Measurements from ENCODE around the gene PLCH1. TPM values are rescaled to one million over a fixed set of nuclear protein-coding genes. Genes with fewer than 3 reads are reported as not detected.

PLCH1 gene
- total and polyA plus RNA-seq, 9 donors, result 0.39 to 1.2 (median 0.53) TPM

GRCh38 chr3:155496206-155496605, 248.7 kb downstream of the PLCH1 start:
- H3K27ac ChIP-seq (ENCODE audit: low read length), result no peak overlapping the region
- no peaks in the 10 kb centered on the region for H3K36me3 ChIP-seq (ENCODE audit: control insufficient read depth, insufficient read depth, low read length)
- H3K4me3 ChIP-seq (ENCODE audit: low read length), result no peak overlapping the region
- H3K4me1 ChIP-seq (ENCODE audit: control insufficient read depth, insufficient read depth, low read length), result no peaks in the 10 kb centered on the region
- no peak for DNase-seq
- H3K9me3 ChIP-seq (replicated peaks; ENCODE audit: control insufficient read depth, low read depth, low read length), result no peaks in the 10 kb centered on the region
- no peaks in the 10 kb centered on the region for H3K27me3 ChIP-seq (ENCODE audit: control insufficient read depth, insufficient read depth, low read length)

- no peak overlapping the region for H3K27ac ChIP-seq (ENCODE audit: low read length)
- no peaks in the 10 kb centered on the region for H3K4me1 ChIP-seq (ENCODE audit: control insufficient read depth, insufficient read depth, low read length)
- no peak overlapping the region for H3K4me3 ChIP-seq (ENCODE audit: low read length)
- no peaks in the 10 kb centered on the region for H3K9me3 ChIP-seq (replicated peaks; ENCODE audit: control insufficient read depth, low read depth, low read length)
- H3K36me3 ChIP-seq (ENCODE audit: control insufficient read depth, insufficient read depth, low read length), result no peaks in the 10 kb centered on the region
- DNase-seq, result no peak
- no peaks in the 10 kb centered on the region for H3K27me3 ChIP-seq (ENCODE audit: control insufficient read depth, insufficient read depth, low read length)
- 100% methylated on average over 2 of the region's 4 CpGs for WGBS (ENCODE audit: insufficient coverage)
Measured at GRCh38 chr3:155495387-155495786, 249.5 kb downstream of the PLCH1 start.

GRCh38 chr3:155494332-155494731, 250.5 kb downstream of the PLCH1 start:
- Histone ChIP-seq H3K27ac (ENCODE audit: low read length) (no peak overlapping the region), H3K36me3 (ENCODE audit: control insufficient read depth, insufficient read depth, low read length) (no peaks in the 10 kb centered on the region), H3K27me3 (ENCODE audit: control insufficient read depth, insufficient read depth, low read length) (no peaks in the 10 kb centered on the region), H3K9me3 (replicated peaks; ENCODE audit: control insufficient read depth, low read depth, low read length) (no peaks in the 10 kb centered on the region), H3K4me1 (ENCODE audit: control insufficient read depth, insufficient read depth, low read length) (no peaks in the 10 kb centered on the region), H3K4me3 (ENCODE audit: low read length) (no peak overlapping the region)
- DNase-seq, result no peak
- WGBS (ENCODE audit: insufficient coverage), result 69% methylated on average over 2 of the region's 5 CpGs

- no peak for DNase-seq
- Histone ChIP-seq H3K27ac (ENCODE audit: low read length) (no peak overlapping the region), H3K4me1 (ENCODE audit: control insufficient read depth, insufficient read depth, low read length) (no peaks in the 10 kb centered on the region), H3K4me3 (ENCODE audit: low read length) (no peak overlapping the region), H3K36me3 (ENCODE audit: control insufficient read depth, insufficient read depth, low read length) (no peaks in the 10 kb centered on the region), H3K27me3 (ENCODE audit: control insufficient read depth, insufficient read depth, low read length) (no peaks in the 10 kb centered on the region), H3K9me3 (replicated peaks; ENCODE audit: control insufficient read depth, low read depth, low read length) (no peaks in the 10 kb centered on the region)
- no CpG with 5 or more reads among the region's 1 CpG for WGBS (ENCODE audit: insufficient coverage)
Measured at GRCh38 chr3:155492841-155493240, 252.0 kb downstream of the PLCH1 start.

- H3K27ac ChIP-seq (ENCODE audit: low read length), result no peak overlapping the region
- DNase-seq, result no peak
- no peaks in the 10 kb centered on the region for H3K4me1 ChIP-seq (ENCODE audit: control insufficient read depth, insufficient read depth, low read length)
- H3K27me3 ChIP-seq (ENCODE audit: control insufficient read depth, insufficient read depth, low read length), result no peaks in the 10 kb centered on the region
- 100% methylated on average over 1 of the region's 3 CpGs for WGBS (ENCODE audit: insufficient coverage)
- no peak overlapping the region for H3K4me3 ChIP-seq (ENCODE audit: low read length)
- H3K36me3 ChIP-seq (ENCODE audit: control insufficient read depth, insufficient read depth, low read length), result no peaks in the 10 kb centered on the region
- no peaks in the 10 kb centered on the region for H3K9me3 ChIP-seq (replicated peaks; ENCODE audit: control insufficient read depth, low read depth, low read length)
Measured at GRCh38 chr3:155491696-155492095, 253.2 kb downstream of the PLCH1 start.

GRCh38 chr3:155488671-155489070, 256.2 kb downstream of the PLCH1 start:
- Histone ChIP-seq H3K9me3 (replicated peaks; ENCODE audit: control insufficient read depth, low read depth, low read length) (no peaks in the 10 kb centered on the region), H3K27ac (ENCODE audit: low read length) (no peak overlapping the region), H3K27me3 (ENCODE audit: control insufficient read depth, insufficient read depth, low read length) (no peaks in the 10 kb centered on the region), H3K4me1 (ENCODE audit: control insufficient read depth, insufficient read depth, low read length) (no peaks in the 10 kb centered on the region), H3K4me3 (ENCODE audit: low read length) (no peak overlapping the region), H3K36me3 (ENCODE audit: control insufficient read depth, insufficient read depth, low read length) (no peaks in the 10 kb centered on the region)
- WGBS (ENCODE audit: insufficient coverage), result 20% methylated on average over 1 of the region's 5 CpGs
- DNase-seq, result peak; percentile 15

GRCh38 chr3:155485897-155486296, 259.0 kb downstream of the PLCH1 start:
- H3K4me3 ChIP-seq (ENCODE audit: low read length), result no peak overlapping the region
- H3K4me1 ChIP-seq (ENCODE audit: control insufficient read depth, insufficient read depth, low read length), result no peaks in the 10 kb centered on the region
- H3K27me3 ChIP-seq (ENCODE audit: control insufficient read depth, insufficient read depth, low read length), result no peaks in the 10 kb centered on the region
- H3K27ac ChIP-seq (ENCODE audit: low read length), result no peak overlapping the region
- DNase-seq, result no peak
- H3K36me3 ChIP-seq (ENCODE audit: control insufficient read depth, insufficient read depth, low read length), result no peaks in the 10 kb centered on the region
- WGBS (ENCODE audit: insufficient coverage), result no CpG with 5 or more reads among the region's 1 CpG
- H3K9me3 ChIP-seq (replicated peaks; ENCODE audit: control insufficient read depth, low read depth, low read length), result no peaks in the 10 kb centered on the region

GRCh38 chr3:155481591-155481990, 263.3 kb downstream of the PLCH1 start:
- no peaks in the 10 kb centered on the region for H3K36me3 ChIP-seq (ENCODE audit: control insufficient read depth, insufficient read depth, low read length)
- H3K27ac ChIP-seq (ENCODE audit: low read length), result no peak overlapping the region
- peaks cover 2% of the 10 kb centered on the region for H3K9me3 ChIP-seq (replicated peaks; ENCODE audit: control insufficient read depth, low read depth, low read length)
- WGBS (ENCODE audit: insufficient coverage), result no CpG with 5 or more reads among the region's 2 CpGs
- H3K27me3 ChIP-seq (ENCODE audit: control insufficient read depth, insufficient read depth, low read length), result no peaks in the 10 kb centered on the region
- no peak overlapping the region for H3K4me3 ChIP-seq (ENCODE audit: low read length)
- no peaks in the 10 kb centered on the region for H3K4me1 ChIP-seq (ENCODE audit: control insufficient read depth, insufficient read depth, low read length)
- no peak for DNase-seq

- Histone ChIP-seq H3K36me3 (ENCODE audit: control insufficient read depth, insufficient read depth, low read length) (no peaks in the 10 kb centered on the region), H3K4me1 (ENCODE audit: control insufficient read depth, insufficient read depth, low read length) (no peaks in the 10 kb centered on the region), H3K27ac (ENCODE audit: low read length) (no peak overlapping the region), H3K4me3 (ENCODE audit: low read length) (no peak overlapping the region), H3K9me3 (replicated peaks; ENCODE audit: control insufficient read depth, low read depth, low read length) (peaks cover 2% of the 10 kb centered on the region), H3K27me3 (ENCODE audit: control insufficient read depth, insufficient read depth, low read length) (no peaks in the 10 kb centered on the region)
- WGBS (ENCODE audit: insufficient coverage), result 88% methylated on average over 8 of the region's 12 CpGs
- no peak for DNase-seq
Measured at GRCh38 chr3:155481089-155481488, 263.8 kb downstream of the PLCH1 start.

- WGBS (ENCODE audit: insufficient coverage), result 100% methylated on average over 1 of the region's 2 CpGs
Measured at GRCh38 chr3:155465664-155466063, 279.2 kb downstream of the PLCH1 start.

GRCh38 chr3:155462672-155463071, 282.2 kb downstream of the PLCH1 start:
- Histone ChIP-seq H3K4me3 (ENCODE audit: low read length) (no peak overlapping the region), H3K9me3 (replicated peaks; ENCODE audit: control insufficient read depth, low read depth, low read length) (peaks cover 8% of the 10 kb centered on the region), H3K27me3 (ENCODE audit: control insufficient read depth, insufficient read depth, low read length) (no peaks in the 10 kb centered on the region), H3K36me3 (ENCODE audit: control insufficient read depth, insufficient read depth, low read length) (no peaks in the 10 kb centered on the region), H3K27ac (ENCODE audit: low read length) (no peak overlapping the region), H3K4me1 (ENCODE audit: control insufficient read depth, insufficient read depth, low read length) (no peaks in the 10 kb centered on the region)
- DNase-seq, result no peak
- WGBS (ENCODE audit: insufficient coverage), result 71% methylated on average over 2 of the region's 4 CpGs

More at GRCh38 chr3:155465664-155466063, 279.2 kb downstream of the PLCH1 start:
- no peaks in the 10 kb centered on the region for H3K27me3 ChIP-seq (ENCODE audit: control insufficient read depth, insufficient read depth, low read length)
- no peak for DNase-seq
- H3K36me3 ChIP-seq (ENCODE audit: control insufficient read depth, insufficient read depth, low read length), result no peaks in the 10 kb centered on the region
- no peak overlapping the region for H3K27ac ChIP-seq (ENCODE audit: low read length)
- no peak overlapping the region for H3K4me3 ChIP-seq (ENCODE audit: low read length)
- H3K9me3 ChIP-seq (replicated peaks; ENCODE audit: control insufficient read depth, low read depth, low read length), result peaks cover 8% of the 10 kb centered on the region
- no peaks in the 10 kb centered on the region for H3K4me1 ChIP-seq (ENCODE audit: control insufficient read depth, insufficient read depth, low read length)
